ENCODE measurements around the gene UBE3D.

GRCh38 chr6:83071707-83072106 lies 6.1 kb upstream of the UBE3D start:
- TF ChIP-seq ZC3H11A (IDR thresholded peaks at IDR 0.05) (no peak), POLR2A (IDR thresholded peaks at IDR 0.05; ENCODE audit: low read length) (no peak), CEBPB (IDR thresholded peaks at IDR 0.05) (no peak), CTCF (IDR thresholded peaks at IDR 0.05) (no peak)

Data from A549 (cell line).